OCI-LY3 (cell line): ENCODE results near the gene SEBOX.

ENCODE experiments used
- CTCF ChIP-seq: fragments of 200-600, 300-600 bp; sonication (generic); IDR thresholded peaks from 2 replicates; pipeline ENCODE4 v1.5.1; 2014; ENCODE audit warnings: antibody characterized with exemption, low read length, low read depth
- EZH2phosphoT487 ChIP-seq: fragments of 200-600 bp; shearing (Covaris generic); IDR thresholded peaks from 2 replicates; pipeline ENCODE4 v1.6.1; 2018; ENCODE audit warnings: antibody characterized with exemption, mixed run types, low read depth

GRCh38 chr17:28315846-28316705 is 48.9 kb downstream of the SEBOX start:
- TF ChIP-seq CTCF (no peak), EZH2phosphoT487 (no peak)
